ENCODE results near the gene MARCO. TPM values are rescaled to one million over a fixed set of nuclear protein-coding genes. Genes with fewer than 3 reads are reported as not detected.

Gene MARCO
- total and polyA plus RNA-seq, 2 donors (not counting 3 experiments of a cell fraction or from before 2014, with no cell fraction given): not detected

DNA sequence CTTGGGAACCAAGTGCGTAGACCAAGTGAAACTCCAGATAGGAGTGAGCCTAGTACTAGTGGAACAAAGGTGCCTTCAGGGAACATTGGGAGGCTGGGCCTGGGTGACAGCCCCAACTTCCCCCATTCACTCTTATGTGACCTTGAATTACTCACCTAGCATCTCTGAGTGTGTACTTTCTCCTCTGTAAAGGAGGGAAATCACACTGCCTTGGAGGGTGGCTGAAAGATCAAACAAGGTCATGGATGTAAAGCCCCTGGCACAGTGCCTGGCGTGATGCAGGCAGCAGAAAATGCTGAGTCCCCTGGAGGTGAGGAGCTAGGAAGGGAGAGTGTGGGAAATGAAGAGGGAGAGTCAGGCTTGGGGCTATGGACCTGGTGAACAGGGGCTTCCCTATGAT, 45.9 kb downstream of the MARCO start:
- no peaks in the 10 kb centered on the region for H3K9me3 ChIP-seq (replicated peaks; ENCODE audit: control insufficient read depth, insufficient read depth, low read length)
- H3K4me2 ChIP-seq (ENCODE audit: insufficient read depth, low read length): no peak overlapping the region
- H3K9ac ChIP-seq (replicated peaks; ENCODE audit: extremely low read depth, insufficient read depth, low read length): no peak overlapping the region
- BruUV-seq (replicated peaks): no TSS peak
- H4K20me1 ChIP-seq (replicated peaks; ENCODE audit: control insufficient read depth, extremely low read depth, insufficient read depth, low read length): no peaks in the 10 kb centered on the region
- no peaks in the 10 kb centered on the region for H3K27me3 ChIP-seq (ENCODE audit: control insufficient read depth in 2 of 2, insufficient read depth in 2 of 2, low read length in 2 of 2)
- no peaks in the 10 kb centered on the region for H3K9me1 ChIP-seq (replicated peaks; ENCODE audit: control insufficient read depth, extremely low read depth, insufficient read depth, low read length)
- CTCF ChIA-PET: no interaction called here
- FAIRE-seq (no peak), DNase-seq (ENCODE audit: low read depth, low spot score) (no peak)
- no peak overlapping the region for H2AFZ ChIP-seq (ENCODE audit: low read depth, low read length)
- dilution Hi-C loops (cut with MboI; ENCODE audit: extremely low pct_ligation_motif_present, low sequenced_read_pairs) (no loop called here), intact Hi-C loops (cut with micrococcal nuclease) (no loop called here)
- H3K4me3 ChIP-seq (replicated peaks in 1 of 3; ENCODE audit: insufficient read depth in 1 of 3, low read depth in 1 of 3, low read length in 3 of 3): no peak overlapping the region
- no peaks in the 10 kb centered on the region for H3K79me2 ChIP-seq (ENCODE audit: control insufficient read depth, insufficient read depth, low read length)
- TF ChIP-seq POLR2AphosphoS5 (IDR thresholded peaks at IDR 0.05; ENCODE audit: insufficient read depth, low read depth, low read length) (no peak), GATA2 (IDR thresholded peaks at IDR 0.05; ENCODE audit: insufficient read depth, insufficient read length, low read depth, low read length) (no peak), FOS (IDR thresholded peaks at IDR 0.05; ENCODE audit: borderline replicate concordance, insufficient read depth, low read length) (no peak), POLR2A (IDR thresholded peaks at IDR 0.05; ENCODE audit: low read depth, low read length) (no peak), EZH2 (IDR thresholded peaks at IDR 0.05; ENCODE audit: borderline replicate concordance, low read depth, low read length, severe bottlenecking) (no peak), MYC (IDR thresholded peaks at IDR 0.05; ENCODE audit: low read depth, low read length) (no peak), JUN (IDR thresholded peaks at IDR 0.05; ENCODE audit: borderline replicate concordance, insufficient read depth, insufficient read length, low read depth) (no peak)
- TF ChIP-seq, protein P1, sequence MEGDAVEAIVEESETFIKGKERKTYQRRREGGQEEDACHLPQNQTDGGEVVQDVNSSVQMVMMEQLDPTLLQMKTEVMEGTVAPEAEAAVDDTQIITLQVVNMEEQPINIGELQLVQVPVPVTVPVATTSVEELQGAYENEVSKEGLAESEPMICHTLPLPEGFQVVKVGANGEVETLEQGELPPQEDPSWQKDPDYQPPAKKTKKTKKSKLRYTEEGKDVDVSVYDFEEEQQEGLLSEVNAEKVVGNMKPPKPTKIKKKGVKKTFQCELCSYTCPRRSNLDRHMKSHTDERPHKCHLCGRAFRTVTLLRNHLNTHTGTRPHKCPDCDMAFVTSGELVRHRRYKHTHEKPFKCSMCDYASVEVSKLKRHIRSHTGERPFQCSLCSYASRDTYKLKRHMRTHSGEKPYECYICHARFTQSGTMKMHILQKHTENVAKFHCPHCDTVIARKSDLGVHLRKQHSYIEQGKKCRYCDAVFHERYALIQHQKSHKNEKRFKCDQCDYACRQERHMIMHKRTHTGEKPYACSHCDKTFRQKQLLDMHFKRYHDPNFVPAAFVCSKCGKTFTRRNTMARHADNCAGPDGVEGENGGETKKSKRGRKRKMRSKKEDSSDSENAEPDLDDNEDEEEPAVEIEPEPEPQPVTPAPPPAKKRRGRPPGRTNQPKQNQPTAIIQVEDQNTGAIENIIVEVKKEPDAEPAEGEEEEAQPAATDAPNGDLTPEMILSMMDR (IDR thresholded peaks at IDR 0.05; ENCODE audit: extremely low read depth in 1 of 2, insufficient read depth in 1 of 2, low read depth in 1 of 2, low read length in 2 of 2): no peak
- TF ChIP-seq, protein P2, sequence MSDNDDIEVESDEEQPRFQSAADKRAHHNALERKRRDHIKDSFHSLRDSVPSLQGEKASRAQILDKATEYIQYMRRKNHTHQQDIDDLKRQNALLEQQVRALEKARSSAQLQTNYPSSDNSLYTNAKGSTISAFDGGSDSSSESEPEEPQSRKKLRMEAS (IDR thresholded peaks at IDR 0.05; ENCODE audit: insufficient read depth, insufficient read length): no peak
- no peaks in the 10 kb centered on the region for H3K4me1 ChIP-seq (ENCODE audit: control insufficient read depth, extremely low read depth, insufficient read depth, low read length)
- POLR2A ChIA-PET: no interaction called here
- no peak overlapping the region for H3K27ac ChIP-seq (ENCODE audit: insufficient read depth, low read depth, low read length)
- no peaks in the 10 kb centered on the region for H3K36me3 ChIP-seq (ENCODE audit: control insufficient read depth in 2 of 2, extremely low read depth in 1 of 2, insufficient read depth in 2 of 2, low read length in 2 of 2)
